H54 (cell line): ENCODE measurements around the gene TXNRD2.

Source experiments
- DNase-seq: peaks from one replicate; pipeline ENCODE4 v3.0.0; 2011; ENCODE audit warnings: low spot score, mixed read lengths; ENCODE audit not compliant: insufficient read length
- FAIRE-seq: peaks from 3 replicates; lab custom pipeline; 2011; peaks lifted over from hg19 to GRCh38; lab: Jason Lieb, UNC
- POLR2A ChIP-seq: IDR thresholded peaks from 2 replicates; pipeline ENCODE4 v1.6.1; 2011; ENCODE audit warnings: low read depth, mild to moderate bottlenecking, low read length

The TXNRD2 gene

DNA sequence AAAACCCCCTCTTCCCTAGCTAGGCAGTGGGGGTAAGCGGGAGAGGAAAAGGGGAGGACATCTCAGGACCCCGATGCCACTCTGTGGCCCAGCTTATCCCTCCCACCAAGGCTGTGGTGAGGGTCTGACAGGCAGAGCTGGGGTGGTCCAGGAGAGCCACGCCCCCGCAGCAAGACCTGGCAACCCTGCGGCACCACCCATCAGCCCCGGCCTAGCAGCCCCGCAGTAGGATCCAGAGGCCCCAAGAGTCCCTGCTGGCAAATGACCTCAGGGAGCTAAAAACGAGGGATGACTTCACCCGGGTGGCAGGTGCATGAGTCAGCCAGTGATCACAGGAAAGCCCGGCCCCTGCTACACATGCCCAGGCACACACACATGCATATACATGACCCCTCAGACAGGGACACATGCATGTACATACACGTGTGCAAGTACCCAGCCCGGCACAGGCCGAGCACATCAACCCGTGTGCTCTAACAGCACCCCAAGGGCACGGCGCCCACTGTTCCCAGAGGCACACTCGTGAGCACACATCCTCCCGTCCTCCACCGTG is 42.7 kb upstream of the TXNRD2 start:
- peak; percentile 15 for FAIRE-seq
- peak; percentile 90 for DNase-seq
- no peak for TF ChIP-seq POLR2A

DNA sequence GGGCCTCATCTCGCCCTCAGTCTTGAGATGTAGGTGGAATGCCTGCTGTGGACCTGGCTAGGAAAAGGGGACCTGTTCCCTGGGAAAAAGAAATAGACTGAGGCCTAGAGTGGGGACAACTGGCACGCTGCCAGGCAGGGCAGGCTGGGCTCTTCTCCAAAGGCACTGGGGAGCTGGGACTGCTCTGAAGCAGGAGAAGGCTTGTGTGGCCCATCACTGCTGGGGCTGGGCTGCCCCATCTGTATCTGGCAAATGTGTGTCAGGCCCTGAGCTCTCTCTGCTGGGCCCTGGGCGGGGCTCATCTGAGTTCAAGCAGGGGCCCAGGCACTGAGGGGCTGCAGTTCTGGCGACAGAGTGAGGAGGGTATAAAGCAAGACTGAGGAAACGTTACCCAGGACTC is 42.1 kb upstream of the TXNRD2 start:
- FAIRE-seq: no peak
- DNase-seq: no peak
- no peak for TF ChIP-seq POLR2A

DNA sequence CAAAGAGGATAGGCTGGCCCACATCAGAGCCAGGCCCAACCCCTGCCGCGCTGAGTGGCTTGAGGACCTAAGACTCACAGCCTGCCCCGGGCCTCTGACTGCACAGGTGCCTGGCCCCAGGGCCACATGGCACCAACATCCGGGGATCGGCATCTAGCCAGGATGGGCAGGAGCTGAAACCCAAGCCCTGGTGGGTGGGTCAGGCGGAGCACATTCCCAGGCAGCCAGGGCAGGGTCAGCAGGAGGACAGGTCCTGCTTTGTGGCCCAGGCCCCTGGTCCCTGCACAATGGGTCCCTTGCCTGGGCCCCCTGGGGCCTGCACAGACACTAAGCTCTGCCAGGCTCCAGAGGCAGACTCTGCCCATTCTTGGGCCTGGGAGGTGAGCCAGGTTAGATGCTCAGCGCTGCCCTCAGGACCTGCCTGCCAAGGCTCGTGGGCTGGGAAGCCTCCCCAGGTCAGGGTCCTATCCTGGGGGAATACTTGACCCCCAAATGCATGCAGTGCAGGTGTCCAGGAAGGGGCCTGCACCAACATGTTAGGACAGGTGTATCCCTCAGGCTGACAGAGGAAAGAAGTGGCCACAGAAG is 41.5 kb upstream of the TXNRD2 start:
- TF ChIP-seq POLR2A: no peak
- FAIRE-seq: no peak
- no peak for DNase-seq

DNA sequence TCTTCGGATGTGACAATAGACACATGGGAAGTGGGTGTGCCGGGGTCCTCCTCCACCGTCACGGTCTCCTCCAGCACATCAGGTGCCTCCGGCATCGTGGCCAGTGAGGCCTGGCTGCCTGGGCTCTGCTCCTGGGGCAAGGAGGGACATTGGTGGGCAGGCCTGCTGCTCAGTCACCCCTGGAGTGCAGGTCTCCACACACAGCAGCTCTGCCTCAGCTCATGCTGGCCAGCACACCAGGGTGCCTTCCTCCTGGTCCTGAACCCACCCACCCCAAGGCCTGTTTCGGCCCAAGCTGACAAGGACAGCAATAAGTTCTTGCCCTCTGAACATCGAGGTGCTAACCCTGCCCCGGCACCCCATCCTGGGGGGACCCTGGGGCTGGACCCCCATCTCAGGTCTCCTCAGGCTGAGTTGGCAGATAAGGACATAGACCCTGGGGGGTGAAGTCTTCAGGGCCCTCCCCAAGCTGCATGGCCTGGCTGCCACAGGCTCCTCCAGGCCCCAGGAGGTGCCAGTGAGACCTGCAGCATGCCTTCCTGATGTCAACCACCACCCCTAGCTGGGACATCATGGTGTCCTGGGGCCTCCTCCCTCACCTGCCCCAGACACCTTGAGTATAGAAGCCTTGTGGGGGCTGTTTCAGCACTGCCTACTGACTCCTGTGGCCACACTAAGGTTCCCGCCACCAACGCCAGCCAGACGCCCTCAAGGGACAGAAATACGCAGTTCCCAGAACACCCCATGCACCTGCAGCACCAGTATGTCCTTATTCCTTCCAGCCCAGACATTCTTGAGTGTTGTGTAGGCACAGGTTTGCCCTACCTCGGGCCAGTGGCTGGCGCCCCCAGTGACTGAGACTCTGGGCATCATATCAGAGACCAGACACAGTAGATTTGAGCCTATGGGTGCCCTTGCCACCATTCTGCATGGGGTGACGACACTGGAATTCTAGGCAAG is 40.6 kb upstream of the TXNRD2 start:
- DNase-seq (no peak), FAIRE-seq (no peak)
- no peak for TF ChIP-seq POLR2A

DNA sequence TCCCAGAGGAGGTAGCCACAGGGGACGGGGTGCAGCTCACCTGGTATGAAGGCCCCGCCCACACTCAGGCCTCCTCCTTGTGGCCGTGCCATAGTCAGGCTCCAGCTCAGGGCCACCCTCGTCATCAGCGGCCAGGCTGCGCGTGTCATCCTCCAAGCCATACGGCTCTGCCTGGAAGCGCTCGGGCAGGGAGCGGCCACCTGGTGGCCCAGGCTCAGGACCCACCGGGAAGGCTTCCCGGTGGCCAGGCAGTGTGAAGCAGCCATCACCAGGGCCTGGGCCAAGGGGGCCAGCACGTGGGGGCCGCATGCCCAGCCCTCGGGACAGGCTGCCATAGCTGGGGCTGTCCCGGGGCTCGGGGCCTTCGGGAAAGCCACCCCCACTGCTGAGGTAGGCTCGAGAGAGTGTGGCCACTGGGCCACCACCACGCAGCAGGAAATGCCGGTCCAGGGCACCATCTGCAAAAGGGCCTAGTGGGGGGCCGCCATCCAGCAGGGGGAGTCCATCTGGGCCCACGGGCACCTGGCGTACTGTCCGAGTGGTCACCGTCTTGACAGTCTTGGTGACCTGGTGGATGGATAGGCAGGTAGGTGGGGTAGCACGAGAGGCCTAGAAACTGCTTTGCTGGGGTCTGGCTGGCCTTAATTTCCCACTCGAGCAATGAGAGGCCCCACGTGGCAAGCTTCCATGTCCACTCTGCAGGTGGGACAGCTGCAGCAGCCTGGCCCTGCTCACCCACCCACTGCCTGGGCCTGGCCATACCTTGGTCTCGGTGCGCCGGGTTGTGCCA is 39.7 kb upstream of the TXNRD2 start:
- DNase-seq: no peak
- no peak for TF ChIP-seq POLR2A
- FAIRE-seq: no peak

DNA sequence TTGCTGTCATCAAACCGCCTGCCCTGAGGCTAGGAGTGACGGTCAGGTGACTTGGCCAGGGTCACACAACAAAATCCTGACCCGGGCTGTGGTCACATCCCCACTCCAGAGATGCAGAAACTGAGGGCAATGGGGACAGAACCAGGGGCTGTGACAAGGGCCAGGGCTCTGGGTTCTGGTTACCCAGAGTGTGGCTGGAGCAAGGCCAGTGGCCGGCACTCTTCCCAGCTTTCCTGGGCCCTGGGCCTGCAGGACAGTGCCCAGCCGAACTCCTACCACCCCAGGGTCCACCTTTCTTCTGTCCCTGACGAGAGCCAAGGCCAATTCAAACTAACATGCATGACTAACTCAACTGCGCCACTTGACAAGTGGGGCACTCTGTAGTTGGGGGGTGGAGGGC is 39.1 kb upstream of the TXNRD2 start:
- no peak for TF ChIP-seq POLR2A
- no peak for FAIRE-seq
- DNase-seq: no peak

DNA sequence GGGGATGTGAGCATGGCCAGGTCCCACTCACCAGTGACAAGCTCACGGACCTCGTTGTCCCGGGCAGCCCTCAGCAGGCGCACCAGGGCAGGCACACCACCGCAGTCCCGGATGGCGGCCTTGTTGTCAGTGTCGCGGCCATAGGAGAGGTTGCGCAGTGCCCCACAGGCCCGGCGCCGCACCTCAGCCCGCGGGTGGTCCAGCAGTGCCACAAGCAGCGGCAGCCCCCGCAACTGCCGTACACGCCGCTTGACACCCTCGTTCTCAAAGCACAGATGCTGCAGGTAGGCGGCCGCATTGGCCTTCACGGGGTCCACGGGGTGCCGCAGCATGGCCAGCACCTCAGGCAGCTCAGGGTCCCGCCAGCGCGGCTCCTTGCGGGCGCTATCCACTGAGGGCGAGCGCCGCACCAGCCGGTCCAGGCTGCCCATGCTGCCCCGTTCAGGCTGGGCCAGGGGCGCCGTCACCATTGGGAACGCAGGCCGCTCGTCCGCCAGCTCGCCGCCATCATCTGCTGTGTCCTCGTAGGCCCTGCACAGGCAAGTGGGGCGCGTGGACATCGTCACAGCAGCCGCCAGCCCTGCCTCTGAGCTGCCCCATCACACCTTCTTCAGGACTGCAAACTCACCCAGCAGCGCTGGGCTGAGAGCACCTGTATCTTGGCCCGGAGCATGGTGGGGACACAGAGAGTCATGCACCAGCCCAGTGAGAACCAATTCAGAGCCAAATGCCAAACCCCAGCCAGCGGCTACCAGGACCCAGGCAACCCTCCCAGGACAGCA is 38.3 kb upstream of the TXNRD2 start:
- DNase-seq (no peak), FAIRE-seq (no peak)
- TF ChIP-seq POLR2A: no peak

DNA sequence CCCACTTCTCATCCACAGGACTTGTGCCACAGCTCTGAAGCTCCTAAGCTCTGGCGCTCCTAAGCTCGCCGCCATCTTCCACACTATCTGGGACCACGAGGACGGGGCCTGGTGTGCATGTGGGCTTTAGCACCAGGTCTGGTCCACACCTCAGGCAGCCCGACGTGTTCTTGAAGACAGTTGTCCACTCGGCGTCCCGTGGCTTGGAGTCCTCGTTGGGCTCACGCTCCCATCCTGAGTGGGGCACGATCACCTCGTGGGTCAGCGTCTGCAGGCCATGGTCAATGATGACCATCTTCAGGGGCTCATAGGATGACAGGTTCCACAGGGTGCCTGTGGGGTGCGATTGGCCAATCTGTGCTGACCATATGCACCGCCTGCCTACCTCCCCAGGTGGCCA is 37.1 kb upstream of the TXNRD2 start:
- FAIRE-seq (no peak), DNase-seq (no peak)
- TF ChIP-seq POLR2A: no peak

DNA sequence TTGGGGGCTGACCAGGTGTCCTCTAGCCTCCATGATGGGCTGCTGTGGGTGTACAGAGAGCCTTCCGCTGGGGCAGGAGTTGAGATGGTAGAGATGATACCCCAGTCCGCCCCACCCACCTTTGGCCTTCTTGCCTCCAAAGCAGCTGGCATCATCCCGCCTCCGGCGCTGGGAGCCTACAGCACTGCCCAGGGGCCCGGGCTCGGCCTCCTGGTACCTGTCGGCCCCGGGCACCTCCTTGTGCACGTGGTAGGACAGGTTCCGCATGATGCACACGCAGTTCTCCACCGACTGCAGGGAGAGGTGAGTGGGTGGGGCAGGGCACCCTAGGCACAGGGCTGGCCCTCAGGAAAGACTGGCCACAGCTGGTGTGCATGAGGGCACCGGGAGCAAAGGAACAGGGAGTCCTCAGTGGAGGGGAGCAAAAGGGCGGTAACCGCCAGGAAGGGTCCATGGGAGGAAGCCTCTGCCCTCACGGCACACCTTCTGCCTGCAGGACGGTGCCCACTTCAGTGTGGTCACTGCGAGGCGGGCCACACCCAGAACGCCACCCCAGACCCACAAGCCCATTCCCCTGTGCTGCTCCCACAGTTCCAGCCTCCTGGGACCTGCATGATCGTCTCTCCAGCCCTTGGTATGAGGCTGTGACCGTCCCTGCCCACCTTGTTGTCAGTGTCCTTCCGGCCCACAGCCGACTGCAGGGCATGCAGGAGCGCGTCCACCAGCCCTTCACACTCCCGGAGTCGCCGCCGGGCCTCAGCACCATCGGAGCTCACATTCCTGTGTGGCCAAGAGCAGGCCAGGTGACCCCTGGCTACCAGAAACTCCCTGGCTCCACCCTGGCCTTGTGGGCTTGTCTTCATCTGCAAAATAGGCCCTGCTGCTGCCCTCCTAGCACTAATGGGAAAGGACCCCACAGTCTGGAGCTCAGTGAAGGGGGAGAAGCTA is 36.0 kb upstream of the TXNRD2 start:
- DNase-seq: no peak
- no peak for FAIRE-seq
- TF ChIP-seq POLR2A: no peak

DNA sequence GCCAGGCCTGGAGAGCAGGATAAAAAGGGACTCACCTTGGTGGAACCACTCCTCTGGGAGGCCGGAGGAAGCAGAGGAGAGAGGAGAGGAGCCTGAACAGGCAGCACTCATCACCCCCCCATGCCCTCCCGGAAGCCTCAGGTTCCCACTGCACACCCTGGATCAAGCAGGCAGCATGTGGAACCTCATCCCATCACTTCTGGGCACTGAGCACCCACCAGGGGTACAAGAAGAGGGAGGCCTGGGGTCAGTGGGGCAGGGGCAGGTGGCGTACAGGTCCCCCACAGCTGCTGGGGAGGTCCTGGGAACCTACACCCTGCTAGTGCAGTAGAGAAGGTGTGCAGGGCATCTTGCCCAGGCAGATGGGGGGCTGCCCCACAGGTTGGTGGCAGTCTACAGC is 35.1 kb upstream of the TXNRD2 start:
- FAIRE-seq (no peak), DNase-seq (no peak)
- TF ChIP-seq POLR2A: no peak

DNA sequence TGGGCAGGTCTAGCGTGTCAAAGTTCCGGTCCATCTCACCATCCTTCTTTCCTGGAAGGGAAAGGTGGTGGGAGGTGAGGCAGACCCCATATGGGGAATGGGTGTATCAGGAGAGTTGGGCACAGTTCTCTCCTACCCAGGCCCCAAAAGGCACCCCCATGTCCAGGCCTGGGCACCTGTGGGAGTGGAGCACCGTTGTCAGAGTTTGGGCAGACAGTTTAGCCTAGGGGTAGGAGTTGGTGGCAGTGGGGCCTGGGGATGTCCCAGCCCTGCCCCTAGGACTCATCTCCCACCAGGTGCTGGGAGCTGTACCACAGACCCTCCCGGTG is 34.1 kb upstream of the TXNRD2 start:
- TF ChIP-seq POLR2A: no peak
- FAIRE-seq (no peak), DNase-seq (no peak)

DNA sequence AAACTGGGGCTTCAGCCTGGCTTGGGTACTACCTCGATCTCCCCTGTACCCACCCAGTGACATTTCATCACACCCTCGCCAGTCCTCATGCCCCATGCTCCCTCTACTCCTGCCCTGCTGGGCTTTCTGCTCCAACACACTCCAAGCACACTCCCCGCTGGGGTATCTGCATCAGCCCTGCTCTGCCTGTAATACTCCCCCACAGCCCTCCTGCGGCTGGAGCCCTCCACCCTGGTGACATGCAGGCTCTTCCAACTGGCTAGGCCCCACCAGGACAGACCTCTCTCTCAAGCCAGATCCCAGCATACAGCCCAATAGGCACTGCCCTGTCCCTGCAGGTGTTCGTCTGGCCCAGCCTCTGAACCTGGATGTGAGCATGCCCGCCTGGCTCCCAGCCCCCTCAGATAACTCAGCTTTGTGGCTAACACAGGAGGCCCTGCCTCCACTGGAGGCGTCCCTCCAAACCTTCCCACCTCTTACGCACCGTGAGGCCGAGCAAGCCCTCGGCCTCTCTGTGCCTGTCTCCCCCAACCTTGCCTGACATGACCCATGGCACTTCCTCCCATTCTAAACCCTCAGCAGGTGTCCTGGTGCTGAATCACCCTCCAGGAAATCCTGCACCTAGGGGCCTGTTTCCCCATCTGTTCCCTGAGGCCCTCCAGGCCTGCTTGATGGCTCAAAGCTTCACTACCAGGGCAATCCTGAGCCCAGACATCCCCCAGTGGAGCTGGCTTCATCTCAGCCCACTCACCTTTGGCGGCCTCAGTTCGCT is 33.5 kb upstream of the TXNRD2 start:
- TF ChIP-seq POLR2A: no peak

More for the DNA sequence above, 33.5 kb upstream of the TXNRD2 start:
- DNase-seq: peak; percentile 62
- FAIRE-seq: no peak
